Measurements from ENCODE around the gene MACROH2A2. TPM values are rescaled to one million over a fixed set of nuclear protein-coding genes. Genes with fewer than 3 reads are reported as not detected.

Gene MACROH2A2
- total RNA-seq, 1 donor from 2014 or later, result 25.5 TPM

DNA sequence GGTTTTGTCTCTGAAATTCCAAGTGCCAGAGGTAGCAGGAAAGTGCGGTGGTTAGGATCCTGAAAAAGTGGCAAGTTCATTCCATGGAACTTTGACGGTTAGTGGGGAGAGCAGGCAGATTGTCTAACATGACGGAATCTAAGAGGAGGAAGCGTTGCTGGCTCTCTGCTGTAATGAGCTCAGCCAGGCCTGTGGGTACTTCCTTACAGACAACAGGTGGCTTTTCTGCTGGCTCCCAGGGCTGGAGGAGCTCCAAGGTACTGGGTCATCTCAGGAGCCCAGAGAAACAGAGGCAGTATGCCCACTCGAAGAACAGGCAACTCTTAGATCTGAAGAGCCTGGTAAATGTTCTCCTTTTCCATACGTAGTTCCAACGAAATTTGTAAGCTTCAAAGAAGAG is 83.0 kb downstream of the MACROH2A2 start:
- Histone ChIP-seq H3K36me3 (ENCODE audit: insufficient read depth, low read length) (peaks cover 3% of the 10 kb centered on the region), H3K79me2 (ENCODE audit: insufficient read depth, low read length) (no peaks in the 10 kb centered on the region), H3K9me3 (ENCODE audit: insufficient read depth, low read depth, low read length) (no peaks in the 10 kb centered on the region), H3K4me1 (ENCODE audit: insufficient read depth, low read length) (peaks cover 12% of the 10 kb centered on the region), H4K20me1 (ENCODE audit: insufficient read depth, low read length) (peaks cover 4% of the 10 kb centered on the region), H3K4me2 (ENCODE audit: low read length) (no peak overlapping the region), H3K27ac (ENCODE audit: low read depth, low read length) (no peak overlapping the region), H3K9ac (ENCODE audit: low read length) (no peak overlapping the region), H3K4me3 (ENCODE audit: insufficient read depth, low read depth, low read length) (no peak overlapping the region), H2AFZ (ENCODE audit: low read depth, low read length) (no peak overlapping the region), H3K27me3 (ENCODE audit: insufficient read depth, low read length) (no peaks in the 10 kb centered on the region)
- DNase-seq (ENCODE audit: low read depth), result no peak
- Mint-ChIP-seq H3K27ac (ENCODE audit: unreplicated experiment) (no peak overlapping the region), H3K4me1 (ENCODE audit: low read depth, unreplicated experiment) (peaks cover 7% of the 10 kb centered on the region), H3K4me3 (ENCODE audit: unreplicated experiment) (no peak overlapping the region), H3K9me3 (ENCODE audit: unreplicated experiment) (no peaks in the 10 kb centered on the region), H3K36me3 (ENCODE audit: low read depth, unreplicated experiment) (peaks cover 11% of the 10 kb centered on the region), H3K27me3 (ENCODE audit: low read depth, unreplicated experiment) (no peaks in the 10 kb centered on the region)
- no peak for FAIRE-seq
- TF ChIP-seq, protein P1, sequence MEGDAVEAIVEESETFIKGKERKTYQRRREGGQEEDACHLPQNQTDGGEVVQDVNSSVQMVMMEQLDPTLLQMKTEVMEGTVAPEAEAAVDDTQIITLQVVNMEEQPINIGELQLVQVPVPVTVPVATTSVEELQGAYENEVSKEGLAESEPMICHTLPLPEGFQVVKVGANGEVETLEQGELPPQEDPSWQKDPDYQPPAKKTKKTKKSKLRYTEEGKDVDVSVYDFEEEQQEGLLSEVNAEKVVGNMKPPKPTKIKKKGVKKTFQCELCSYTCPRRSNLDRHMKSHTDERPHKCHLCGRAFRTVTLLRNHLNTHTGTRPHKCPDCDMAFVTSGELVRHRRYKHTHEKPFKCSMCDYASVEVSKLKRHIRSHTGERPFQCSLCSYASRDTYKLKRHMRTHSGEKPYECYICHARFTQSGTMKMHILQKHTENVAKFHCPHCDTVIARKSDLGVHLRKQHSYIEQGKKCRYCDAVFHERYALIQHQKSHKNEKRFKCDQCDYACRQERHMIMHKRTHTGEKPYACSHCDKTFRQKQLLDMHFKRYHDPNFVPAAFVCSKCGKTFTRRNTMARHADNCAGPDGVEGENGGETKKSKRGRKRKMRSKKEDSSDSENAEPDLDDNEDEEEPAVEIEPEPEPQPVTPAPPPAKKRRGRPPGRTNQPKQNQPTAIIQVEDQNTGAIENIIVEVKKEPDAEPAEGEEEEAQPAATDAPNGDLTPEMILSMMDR (IDR thresholded peaks at IDR 0.05; ENCODE audit: insufficient read depth, low read depth, low read length), result no peak
- TF ChIP-seq EZH2 (IDR thresholded peaks at IDR 0.05; ENCODE audit: insufficient read depth, low read length), result no peak

DNA sequence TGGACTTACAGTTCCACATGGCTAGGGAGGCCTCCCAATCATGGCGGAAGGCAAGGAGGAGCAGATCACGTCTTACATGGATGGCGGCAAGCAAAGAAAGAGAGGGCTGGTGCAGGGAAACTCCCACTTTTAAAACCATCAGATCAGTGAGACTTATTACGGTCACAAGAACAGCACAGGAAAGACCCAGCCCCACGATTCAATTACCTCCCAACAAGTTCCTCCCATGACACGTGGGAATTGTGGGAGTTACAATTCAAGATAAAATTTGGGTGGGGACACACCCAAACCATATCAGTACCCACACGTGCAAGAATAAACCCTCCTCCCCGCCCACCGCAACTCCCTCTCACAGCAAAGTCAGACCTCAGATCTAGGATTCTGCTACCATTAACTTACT is 84.5 kb downstream of the MACROH2A2 start:
- DNase-seq (ENCODE audit: low read depth) (no peak), FAIRE-seq (no peak)
- H3K27me3 ChIP-seq (ENCODE audit: insufficient read depth, low read length), result no peaks in the 10 kb centered on the region
- H4K20me1 ChIP-seq (ENCODE audit: insufficient read depth, low read length), result peaks cover 5% of the 10 kb centered on the region
- Mint-ChIP-seq H3K27ac (ENCODE audit: unreplicated experiment) (no peak overlapping the region), H3K36me3 (ENCODE audit: low read depth, unreplicated experiment) (peaks cover 14% of the 10 kb centered on the region), H3K27me3 (ENCODE audit: low read depth, unreplicated experiment) (no peaks in the 10 kb centered on the region), H3K4me1 (ENCODE audit: low read depth, unreplicated experiment) (peaks cover 4% of the 10 kb centered on the region), H3K9me3 (ENCODE audit: unreplicated experiment) (no peaks in the 10 kb centered on the region), H3K4me3 (ENCODE audit: unreplicated experiment) (no peak overlapping the region)
- peaks cover 8% of the 10 kb centered on the region for H3K4me1 ChIP-seq (ENCODE audit: insufficient read depth, low read length)
- H3K27ac ChIP-seq (ENCODE audit: low read depth, low read length), result no peak overlapping the region
- no peaks in the 10 kb centered on the region for H3K9me3 ChIP-seq (ENCODE audit: insufficient read depth, low read depth, low read length)
- H3K36me3 ChIP-seq (ENCODE audit: insufficient read depth, low read length), result peaks cover 3% of the 10 kb centered on the region
- no peak overlapping the region for H3K4me3 ChIP-seq (ENCODE audit: insufficient read depth, low read depth, low read length)
- TF ChIP-seq, protein P1 (IDR thresholded peaks at IDR 0.05; ENCODE audit: insufficient read depth, low read depth, low read length), result no peak
- TF ChIP-seq EZH2 (IDR thresholded peaks at IDR 0.05; ENCODE audit: insufficient read depth, low read length), result no peak
- H2AFZ ChIP-seq (ENCODE audit: low read depth, low read length), result no peak overlapping the region
- no peaks in the 10 kb centered on the region for H3K79me2 ChIP-seq (ENCODE audit: insufficient read depth, low read length)
- H3K4me2 ChIP-seq (ENCODE audit: low read length), result no peak overlapping the region
- H3K9ac ChIP-seq (ENCODE audit: low read length), result no peak overlapping the region

DNA sequence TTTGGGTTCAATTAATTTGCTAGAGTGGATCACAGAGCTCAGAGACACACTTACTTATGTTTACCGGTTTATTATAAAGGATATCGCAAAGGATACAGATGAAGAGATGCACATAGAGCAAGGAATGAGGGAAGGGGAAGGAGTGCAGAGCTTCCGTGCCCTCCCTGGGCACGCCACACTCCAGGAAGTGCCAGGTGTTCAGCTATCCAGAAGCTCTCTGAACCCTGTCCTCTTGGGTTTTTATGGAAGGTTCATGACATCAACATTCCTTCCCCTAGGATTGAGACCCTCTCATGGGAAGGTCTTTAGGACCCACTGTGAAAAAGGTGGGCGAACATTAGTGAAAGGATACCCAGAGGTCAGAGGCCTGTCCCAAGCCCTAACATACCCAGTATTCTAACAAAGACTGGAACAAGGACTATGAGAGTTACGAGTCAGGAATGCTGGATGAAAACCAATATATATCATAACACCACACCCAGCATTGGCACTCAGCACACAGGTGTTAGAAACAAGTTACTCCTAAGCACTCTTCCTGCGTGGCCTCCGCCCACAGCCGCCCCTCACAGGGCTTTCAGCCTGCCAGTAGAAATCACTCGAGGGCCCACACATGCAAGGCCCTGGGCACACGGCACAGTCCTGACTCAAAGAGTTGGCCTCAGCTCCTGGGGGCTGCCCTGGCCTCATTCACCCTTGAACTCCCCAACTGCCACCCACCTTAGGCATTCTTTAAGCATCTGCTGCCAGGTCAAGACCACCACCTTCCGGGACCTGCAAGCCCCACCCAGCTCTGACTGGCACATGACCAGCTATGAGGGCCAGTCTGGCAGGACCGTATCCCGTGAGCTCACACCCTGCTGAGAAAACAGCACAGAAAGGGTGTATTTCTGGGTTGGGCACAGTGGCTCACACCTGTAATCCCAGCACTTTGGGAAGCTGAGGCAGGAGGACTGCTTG is 85.6 kb downstream of the MACROH2A2 start:
- Histone ChIP-seq H4K20me1 (ENCODE audit: insufficient read depth, low read length) (peaks cover 10% of the 10 kb centered on the region), H3K79me2 (ENCODE audit: insufficient read depth, low read length) (peaks cover under 1% of the 10 kb centered on the region), H3K4me3 (ENCODE audit: insufficient read depth, low read depth, low read length) (no peak overlapping the region), H3K27me3 (ENCODE audit: insufficient read depth, low read length) (no peaks in the 10 kb centered on the region), H3K9me3 (ENCODE audit: insufficient read depth, low read depth, low read length) (no peaks in the 10 kb centered on the region), H3K4me1 (ENCODE audit: insufficient read depth, low read length) (no peaks in the 10 kb centered on the region), H3K4me2 (ENCODE audit: low read length) (no peak overlapping the region), H3K27ac (ENCODE audit: low read depth, low read length) (no peak overlapping the region), H2AFZ (ENCODE audit: low read depth, low read length) (no peak overlapping the region), H3K9ac (ENCODE audit: low read length) (no peak overlapping the region), H3K36me3 (ENCODE audit: insufficient read depth, low read length) (peaks cover 3% of the 10 kb centered on the region)
- FAIRE-seq, result no peak
- Mint-ChIP-seq H3K36me3 (ENCODE audit: low read depth, unreplicated experiment) (peaks cover 14% of the 10 kb centered on the region), H3K4me1 (ENCODE audit: low read depth, unreplicated experiment) (peaks cover under 1% of the 10 kb centered on the region), H3K27me3 (ENCODE audit: low read depth, unreplicated experiment) (no peaks in the 10 kb centered on the region), H3K27ac (ENCODE audit: unreplicated experiment) (no peak overlapping the region), H3K9me3 (ENCODE audit: unreplicated experiment) (no peaks in the 10 kb centered on the region), H3K4me3 (ENCODE audit: unreplicated experiment) (no peak overlapping the region)
- no peak for DNase-seq (ENCODE audit: low read depth)
- TF ChIP-seq EZH2 (IDR thresholded peaks at IDR 0.05; ENCODE audit: insufficient read depth, low read length), result no peak

Data from astrocyte (in vitro differentiated cells and primary cell).